Smooth muscle cell (in vitro differentiated cells): ENCODE data around the gene FIBCD1. TPM values are rescaled to one million over a fixed set of nuclear protein-coding genes. Genes with fewer than 3 reads are reported as not detected.

Source experiments
- DNase-seq: peaks from one replicate; lab custom pipeline; 2025; ENCODE audit not compliant: unreplicated experiment; lab: John Stamatoyannopoulos, UW
- H2AFZ ChIP-seq: fragments of 200-600 bp; sonication (generic); 2 replicates; pipeline ENCODE4 v1.6.0; 2016; ENCODE audit warnings: antibody characterized with exemption, low read depth, mild to moderate bottlenecking
- H3F3A ChIP-seq: fragments of 200-600 bp; sonication (generic); 2 replicates; pipeline ENCODE4 v1.6.0; 2017; ENCODE audit warnings: antibody characterized with exemption, low read depth
- H3K27ac ChIP-seq: fragments of 200-600 bp; sonication (generic); 2 replicates; pipeline ENCODE4 v1.5.1; 2016; ENCODE audit warnings: low read depth, mild to moderate bottlenecking
- H3K27me3 ChIP-seq: fragments of 200-600 bp; sonication (generic); 2 replicates; pipeline ENCODE4 v1.6.1; 2016; ENCODE audit warnings: low read depth, mild to moderate bottlenecking
- H3K36me3 ChIP-seq: fragments of 200-600 bp; sonication (generic); 2 replicates; pipeline ENCODE4 v1.5.1; 2016; ENCODE audit warnings: low read depth
- H3K4me1 ChIP-seq: fragments of 200-600 bp; sonication (generic); 2 replicates; pipeline ENCODE4 v1.5.1; 2016; ENCODE audit warnings: low read depth
- H3K4me2 ChIP-seq: fragments of 200-600 bp; sonication (generic); 2 replicates; pipeline ENCODE4 v1.6.0; 2016; ENCODE audit warnings: mild to moderate bottlenecking
- H3K4me3 ChIP-seq: fragments of 200-600 bp; sonication (generic); 2 replicates; pipeline ENCODE4 v1.5.1; 2016; ENCODE audit warnings: mild to moderate bottlenecking
- H3K79me2 ChIP-seq: fragments of 200-600 bp; sonication (generic); 2 replicates; pipeline ENCODE4 v1.6.0; 2016; ENCODE audit warnings: low read depth, mild to moderate bottlenecking
- H3K9ac ChIP-seq: fragments of 200-600 bp; sonication (generic); 2 replicates; pipeline ENCODE4 v1.6.0; 2016; ENCODE audit warnings: low read depth
- H3K9me3 ChIP-seq: fragments of 200-600 bp; sonication (generic); replicated peaks from 2 replicates; pipeline ENCODE4 v1.5.1; 2016; ENCODE audit warnings: low read depth
- H4K20me1 ChIP-seq: fragments of 200-600 bp; sonication (generic); 2 replicates; pipeline ENCODE4 v1.6.0; 2016; ENCODE audit warnings: low read depth
- CTCF ChIP-seq: fragments of 200-600 bp; sonication (generic); IDR thresholded peaks from 2 replicates; pipeline ENCODE4 v1.5.1; 2017; ENCODE audit warnings: borderline replicate concordance, mild to moderate bottlenecking, antibody characterized with exemption; ENCODE audit not compliant: insufficient read depth, poor library complexity, severe bottlenecking
- WGBS: methylation state at CpG from one replicate; pipeline ENCODE4 v1.1.7; 2016; ENCODE audit warnings: low lambda C conversion rate; 5-methylcytosine and 5-hydroxymethylcytosine counted together
- polyA plus RNA-seq: library from polyadenylated mRNA; unstranded; fragments of >200 nt; fragmentation: Nextera tagmentation; extraction: Ambion mirVana; gene quantifications from 2 replicates; pipeline ENCODE4 v1.2.1, GENCODE V29; 2016
- total RNA-seq: library from RNA; depleted of rRNA; stranded (reverse); fragments of >200 nt; gene quantifications from 2 replicates; pipeline ENCODE4 v1.2.3, GENCODE V29; 2014

Gene FIBCD1
- total and polyA plus RNA-seq, 2 experiments from 2014 or later = 1.8 to 4.7 TPM

GRCh38 chr9:130952065-130952762 is 13.2 kb upstream of the FIBCD1 start:
- TF ChIP-seq CTCF = no peak
- Histone ChIP-seq H4K20me1 (no peaks in the 10 kb centered on the region), H3K27ac (no peak overlapping the region), H3K9me3 (no peaks in the 10 kb centered on the region), H3K36me3 (no peaks in the 10 kb centered on the region), H3K27me3 (peaks cover 19% of the 10 kb centered on the region), H3K4me2 (no peak overlapping the region), H2AFZ (no peak overlapping the region), H3K9ac (no peak overlapping the region), H3K4me1 (no peaks in the 10 kb centered on the region), H3F3A (no peaks in the 10 kb centered on the region), H3K79me2 (no peaks in the 10 kb centered on the region), H3K4me3 (no peak overlapping the region)
- WGBS = 80% methylated on average over 6 of the region's 6 CpGs
- DNase-seq = no peak

GRCh38 chr9:130950039-130950311 is 10.9 kb upstream of the FIBCD1 start:
- H3K36me3 ChIP-seq = no peaks in the 10 kb centered on the region
- H3K4me2 ChIP-seq = no peak overlapping the region
- no peaks in the 10 kb centered on the region for H3K9me3 ChIP-seq
- H3K4me3 ChIP-seq = no peak overlapping the region
- H2AFZ ChIP-seq = no peak overlapping the region
- H3K79me2 ChIP-seq = no peaks in the 10 kb centered on the region
- H4K20me1 ChIP-seq = no peaks in the 10 kb centered on the region
- 95% methylated on average over 1 of the region's 1 CpG for WGBS
- no peak overlapping the region for H3K27ac ChIP-seq
- no peaks in the 10 kb centered on the region for H3F3A ChIP-seq
- H3K27me3 ChIP-seq = peaks cover 19% of the 10 kb centered on the region
- no peak for DNase-seq
- H3K9ac ChIP-seq = no peak overlapping the region
- no peaks in the 10 kb centered on the region for H3K4me1 ChIP-seq
- TF ChIP-seq CTCF = no peak

DNA sequence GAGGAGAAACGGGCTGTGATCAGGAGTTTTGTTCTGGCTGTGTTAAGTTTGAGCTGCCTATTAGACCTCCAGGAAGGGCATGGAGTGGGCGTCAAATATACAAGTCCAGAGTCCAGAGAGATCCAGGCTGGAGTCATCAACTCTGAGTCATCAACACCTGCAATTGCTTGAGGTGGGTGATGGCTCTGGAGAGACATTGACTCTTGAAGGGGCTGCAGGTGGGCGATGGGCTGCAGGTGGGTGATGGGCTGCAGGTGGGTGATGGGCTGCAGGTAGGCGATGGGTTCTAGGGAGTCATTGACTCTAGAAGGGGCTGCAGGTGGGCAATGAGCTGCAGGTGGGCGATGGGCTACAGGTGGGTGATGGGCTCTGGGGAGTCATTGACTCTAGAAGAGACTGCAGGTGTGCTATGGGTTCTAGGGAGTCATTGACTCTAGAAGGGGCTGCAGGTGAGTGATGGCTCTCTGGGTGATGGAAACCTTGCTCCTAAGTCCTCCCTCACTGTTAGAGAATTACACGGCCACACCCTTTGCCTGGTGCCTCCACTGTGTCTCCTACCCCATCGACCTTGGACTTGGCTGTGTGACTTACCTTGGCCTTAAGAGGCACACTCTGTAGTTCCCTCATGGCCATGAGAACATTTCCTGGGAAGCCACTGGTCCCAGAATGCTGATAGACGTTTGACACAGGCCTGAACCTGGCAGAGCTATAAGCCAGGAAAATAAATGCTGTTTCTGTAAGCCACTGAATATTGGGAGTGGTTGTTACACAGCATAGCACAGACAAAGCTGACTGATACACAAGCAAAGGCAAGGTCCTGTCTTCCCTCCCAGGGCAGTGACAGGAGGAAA is 10.4 kb upstream of the FIBCD1 start:
- Histone ChIP-seq H3K79me2 (no peaks in the 10 kb centered on the region), H3K9me3 (no peaks in the 10 kb centered on the region), H3K4me1 (no peaks in the 10 kb centered on the region), H4K20me1 (no peaks in the 10 kb centered on the region), H3K27ac (no peak overlapping the region), H3K4me3 (no peak overlapping the region), H3F3A (no peaks in the 10 kb centered on the region), H3K9ac (no peak overlapping the region), H3K36me3 (no peaks in the 10 kb centered on the region), H2AFZ (no peak overlapping the region), H3K27me3 (peaks cover 24% of the 10 kb centered on the region), H3K4me2 (no peak overlapping the region)
- TF ChIP-seq CTCF = no peak
- no peak for DNase-seq
- 87% methylated on average over 8 of the region's 8 CpGs for WGBS
